ENCODE data around the gene LPP. TPM values are rescaled to one million over a fixed set of nuclear protein-coding genes. Genes with fewer than 3 reads are reported as not detected.
A peak's percentile ranks its signal among the peaks of the same experiment; 100 is the strongest.

The LPP gene
- total RNA-seq, 1 donor from 2014 or later = 184 TPM

DNA sequence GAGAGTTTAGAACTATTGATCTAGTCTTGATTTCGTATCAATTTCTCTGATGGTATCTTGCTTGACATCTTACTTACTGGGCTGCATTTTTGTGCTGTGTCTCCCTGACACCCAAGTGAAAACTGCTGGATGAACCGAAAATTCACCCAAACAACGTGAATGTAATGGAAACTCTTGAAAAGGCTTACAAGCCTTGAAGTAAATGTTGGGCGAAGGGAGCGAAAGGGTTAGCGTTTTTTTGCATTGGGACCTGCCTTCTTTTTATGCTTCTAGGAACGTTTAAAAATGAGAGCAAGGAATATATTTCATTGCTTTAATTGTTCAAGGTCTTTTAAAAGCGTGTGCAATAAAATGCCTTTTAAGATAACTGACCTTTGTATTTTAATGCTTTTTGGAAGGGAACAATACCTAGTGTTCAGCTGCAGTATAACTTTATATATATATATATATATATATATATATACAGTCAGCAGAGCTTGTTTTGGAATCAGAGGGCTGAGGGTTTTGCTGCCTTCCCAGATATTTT, 94.1 kb downstream of the LPP start:
- Mint-ChIP-seq H3K36me3 (ENCODE audit: unreplicated experiment) (peaks cover 7% of the 10 kb centered on the region), H3K4me1 (ENCODE audit: unreplicated experiment) (peaks cover 46% of the 10 kb centered on the region), H3K27ac (ENCODE audit: unreplicated experiment) (no peak overlapping the region)

GRCh38 chr3:188253123-188253793, 99.3 kb downstream of the LPP start:
- no peak overlapping the region for H3K27ac Mint-ChIP-seq (ENCODE audit: unreplicated experiment)
- peaks cover 36% of the 10 kb centered on the region for H3K4me1 Mint-ChIP-seq (ENCODE audit: unreplicated experiment)
- no peaks in the 10 kb centered on the region for H3K9me3 Mint-ChIP-seq (ENCODE audit: unreplicated experiment)
- H3K36me3 Mint-ChIP-seq (ENCODE audit: unreplicated experiment) = peaks cover 10% of the 10 kb centered on the region
- no peaks in the 10 kb centered on the region for H3K27me3 Mint-ChIP-seq (ENCODE audit: unreplicated experiment)
- H3K4me3 Mint-ChIP-seq (ENCODE audit: unreplicated experiment) = no peak overlapping the region
- no peak for TF ChIP-seq CTCF (IDR thresholded peaks at IDR 0.05)
- DNase-seq (ENCODE audit: extremely low spot score, unreplicated experiment) = no peak

More for the DNA sequence above, 94.1 kb downstream of the LPP start:
- Mint-ChIP-seq H3K27me3 (ENCODE audit: unreplicated experiment) (no peaks in the 10 kb centered on the region), H3K4me3 (ENCODE audit: unreplicated experiment) (no peak overlapping the region), H3K9me3 (ENCODE audit: unreplicated experiment) (no peaks in the 10 kb centered on the region)
- no peak for TF ChIP-seq CTCF (IDR thresholded peaks at IDR 0.05)
- DNase-seq (ENCODE audit: extremely low spot score, unreplicated experiment) = no peak

DNA sequence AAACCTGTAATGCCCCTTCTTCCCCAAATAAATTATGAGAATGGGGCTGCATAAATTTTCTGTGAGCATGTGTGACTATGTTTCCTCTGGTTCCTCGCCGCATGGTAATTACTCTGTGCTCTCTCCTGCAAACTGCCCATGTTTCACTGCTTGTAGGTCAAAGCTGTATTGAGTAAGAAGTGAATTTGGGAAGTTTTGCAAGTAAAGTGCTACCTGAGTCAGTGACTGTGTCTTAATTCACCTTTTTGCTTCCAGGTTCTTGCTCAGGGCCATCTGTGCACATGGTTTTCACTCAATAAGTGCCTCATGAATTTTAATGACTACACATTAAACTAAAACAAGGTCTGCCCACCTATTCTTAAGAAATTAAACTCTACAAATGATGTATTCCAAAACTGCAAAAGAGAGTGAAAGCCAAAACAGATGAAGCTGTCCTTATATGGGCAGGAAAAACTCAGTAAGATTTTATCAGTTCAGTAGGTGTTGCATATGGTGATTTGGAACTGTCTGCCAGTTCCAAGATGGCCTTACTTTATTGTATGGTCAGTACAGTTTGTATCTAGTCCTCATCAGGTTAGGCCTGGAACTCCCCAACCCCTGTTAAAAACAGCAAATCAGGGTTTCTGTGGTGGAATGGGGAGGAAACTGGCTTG, 100.0 kb downstream of the LPP start:
- DNase-seq (ENCODE audit: extremely low spot score, unreplicated experiment) = no peak
- Mint-ChIP-seq H3K27ac (ENCODE audit: unreplicated experiment) (peak overlapping the region; percentile 66), H3K4me1 (ENCODE audit: unreplicated experiment) (peaks cover 41% of the 10 kb centered on the region), H3K27me3 (ENCODE audit: unreplicated experiment) (no peaks in the 10 kb centered on the region), H3K36me3 (ENCODE audit: unreplicated experiment) (peaks cover 10% of the 10 kb centered on the region), H3K9me3 (ENCODE audit: unreplicated experiment) (no peaks in the 10 kb centered on the region), H3K4me3 (ENCODE audit: unreplicated experiment) (no peak overlapping the region)
- no peak for TF ChIP-seq CTCF (IDR thresholded peaks at IDR 0.05)

- TF ChIP-seq CTCF (IDR thresholded peaks at IDR 0.05) = no peak
- H3K4me1 Mint-ChIP-seq (ENCODE audit: unreplicated experiment) = peaks cover 48% of the 10 kb centered on the region
- H3K4me3 Mint-ChIP-seq (ENCODE audit: unreplicated experiment) = no peak overlapping the region
- peaks cover 10% of the 10 kb centered on the region for H3K36me3 Mint-ChIP-seq (ENCODE audit: unreplicated experiment)
- no peak for DNase-seq (ENCODE audit: extremely low spot score, unreplicated experiment)
- H3K9me3 Mint-ChIP-seq (ENCODE audit: unreplicated experiment) = no peaks in the 10 kb centered on the region
- peak overlapping the region; percentile 66 for H3K27ac Mint-ChIP-seq (ENCODE audit: unreplicated experiment)
- no peaks in the 10 kb centered on the region for H3K27me3 Mint-ChIP-seq (ENCODE audit: unreplicated experiment)
These were observed 100.6 kb downstream of the LPP start for GRCh38 chr3:188254520-188255070.

DNA sequence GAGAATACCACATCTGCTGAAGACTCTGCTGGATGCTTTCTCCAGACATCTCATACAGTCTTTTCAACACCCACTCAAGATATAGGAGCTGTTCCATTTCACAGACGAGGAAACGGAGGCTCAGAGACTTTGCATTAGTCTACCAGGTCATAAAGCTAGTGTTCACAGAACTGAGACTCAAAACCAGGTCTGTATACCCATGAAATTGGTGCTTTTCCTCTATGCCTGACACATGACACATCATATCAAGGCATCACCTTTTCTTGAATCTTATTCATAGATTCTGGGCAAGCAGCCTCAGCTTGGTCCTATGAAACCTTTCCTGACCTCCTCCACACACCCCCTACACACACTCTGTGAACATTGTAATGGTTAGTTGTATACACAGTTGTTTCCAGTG, 101.2 kb downstream of the LPP start:
- no peak for DNase-seq (ENCODE audit: extremely low spot score, unreplicated experiment)
- H3K9me3 Mint-ChIP-seq (ENCODE audit: unreplicated experiment) = no peaks in the 10 kb centered on the region
- no peak for TF ChIP-seq CTCF (IDR thresholded peaks at IDR 0.05)
- H3K4me1 Mint-ChIP-seq (ENCODE audit: unreplicated experiment) = peaks cover 49% of the 10 kb centered on the region
- H3K27ac Mint-ChIP-seq (ENCODE audit: unreplicated experiment) = peak overlapping the region; percentile 66
- H3K27me3 Mint-ChIP-seq (ENCODE audit: unreplicated experiment) = no peaks in the 10 kb centered on the region
- H3K36me3 Mint-ChIP-seq (ENCODE audit: unreplicated experiment) = peaks cover 10% of the 10 kb centered on the region
- H3K4me3 Mint-ChIP-seq (ENCODE audit: unreplicated experiment) = no peak overlapping the region

All from osteocyte (in vitro differentiated cells).